Gastrocnemius medialis (tissue), 4 donors: ENCODE results near the gene CYBA.

ENCODE experiments used
- CTCF ChIP-seq, 5 experiments: fragments of 450-650 bp in 3 of 5; fragments of 200-600 bp in 2 of 5; sonication (generic) in 2 of 5; IDR thresholded peaks in 4 of 5; conservative IDR thresholded peaks in 1 of 5; 1 replicate in 4 of 5; 2 replicates in 1 of 5; pipeline ENCODE4 v1.5.1; 2016 to 2019; ENCODE audit warnings: antibody characterized with exemption in 5 of 5, mild to moderate bottlenecking in 3 of 5, moderate library complexity in 3 of 5
- POLR2A ChIP-seq, 2 donors: fragments of 450-650 bp; IDR thresholded peaks; one replicate each; pipeline ENCODE4 v1.6.1; 2017; ENCODE audit warnings: antibody characterized with exemption in 2 of 2, mild to moderate bottlenecking in 2 of 2, moderate library complexity in 2 of 2

DNA sequence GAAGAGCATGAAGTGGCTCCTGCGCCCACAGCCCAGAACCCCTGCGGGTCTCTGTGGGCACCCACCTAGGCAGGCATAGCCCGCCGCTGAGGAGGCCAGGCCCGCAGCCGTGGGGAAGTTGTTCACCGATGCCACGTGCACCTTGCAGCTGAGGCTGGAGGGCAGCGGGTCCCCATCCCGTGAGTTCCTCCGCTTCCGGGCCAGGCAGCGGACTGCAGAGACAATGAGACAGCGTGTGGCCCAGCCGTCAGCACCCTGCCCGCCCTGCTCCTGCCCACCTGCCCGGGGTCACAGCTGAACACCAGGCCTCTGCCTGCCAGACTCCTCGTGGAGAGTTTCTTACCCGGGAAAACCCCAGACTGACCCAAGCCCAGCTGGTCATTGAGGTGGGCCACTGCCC is 6.5 kb upstream of the CYBA start:
- TF ChIP-seq CTCF (IDR thresholded peaks at IDR 0.05 in 4 of 5, conservative IDR thresholded peaks at IDR 0.05 in 1 of 5) (no peak), POLR2A (IDR thresholded peaks at IDR 0.05) (no peak)
